Measurements from ENCODE around the gene CNIH2.
"Not testable (repeated sequence)": the region's sequence is repeated elsewhere in the genome, so short reads cannot be mapped to it uniquely, and the experiment has no call there.

Gene CNIH2

DNA sequence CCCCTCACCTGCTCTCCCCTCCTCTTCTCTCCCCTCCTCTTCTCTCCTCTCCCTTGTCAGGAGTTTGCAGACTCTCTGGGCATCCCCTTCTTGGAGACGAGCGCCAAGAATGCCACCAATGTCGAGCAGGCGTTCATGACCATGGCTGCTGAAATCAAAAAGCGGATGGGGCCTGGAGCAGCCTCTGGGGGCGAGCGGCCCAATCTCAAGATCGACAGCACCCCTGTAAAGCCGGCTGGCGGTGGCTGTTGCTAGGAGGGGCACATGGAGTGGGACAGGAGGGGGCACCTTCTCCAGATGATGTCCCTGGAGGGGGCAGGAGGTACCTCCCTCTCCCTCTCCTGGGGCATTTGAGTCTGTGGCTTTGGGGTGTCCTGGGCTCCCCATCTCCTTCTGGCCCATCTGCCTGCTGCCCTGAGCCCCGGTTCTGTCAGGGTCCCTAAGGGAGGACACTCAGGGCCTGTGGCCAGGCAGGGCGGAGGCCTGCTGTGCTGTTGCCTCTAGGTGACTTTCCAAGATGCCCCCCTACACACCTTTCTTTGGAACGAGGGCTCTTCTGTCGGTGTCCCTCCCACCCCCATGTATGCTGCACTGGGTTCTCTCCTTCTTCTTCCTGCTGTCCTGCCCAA is 1.9 kb upstream of the CNIH2 start:
- Histone ChIP-seq H3K36me3 (peaks cover 61% of the 10 kb centered on the region), H3K4me3 (ENCODE audit: low read depth in 1 of 2, low read length in 1 of 2) (no peak overlapping the region), H3K4me1 (ENCODE audit: control insufficient read depth in 1 of 2, insufficient read depth in 1 of 2, low read depth in 1 of 2, low read length in 1 of 2) (peaks cover 8 to 15% of the 10 kb centered on the region in 2 experiments), H3K9me3 (no peaks in the 10 kb centered on the region), H3K27me3 (peaks cover 32% of the 10 kb centered on the region), H3K27ac (no peak overlapping the region)
- TF ChIP-seq CTCF (IDR thresholded peaks at IDR 0.05) = no peak

- peaks cover 32% of the 10 kb centered on the region for H3K27me3 ChIP-seq
- not testable (repeated sequence) for H3K27ac ChIP-seq; H3K9me3 ChIP-seq; H3K4me3 ChIP-seq (ENCODE audit: low read depth in 1 of 2, low read length in 1 of 2)
- H3K36me3 ChIP-seq = peaks cover 60% of the 10 kb centered on the region
- H3K4me1 ChIP-seq (ENCODE audit: control insufficient read depth in 1 of 2, insufficient read depth in 1 of 2, low read depth in 1 of 2, low read length in 1 of 2) = peaks cover 8 to 15% of the 10 kb centered on the region in 2 experiments
These were observed 1.4 kb upstream of the CNIH2 start for GRCh38 chr11:66276619-66277018.

GRCh38 chr11:66277064-66277463 is 911 bp upstream of the CNIH2 start:
- H3K4me1 ChIP-seq (ENCODE audit: control insufficient read depth in 1 of 2, insufficient read depth in 1 of 2, low read depth in 1 of 2, low read length in 1 of 2) = peaks cover 12 to 19% of the 10 kb centered on the region in 2 experiments
- H3K4me3 ChIP-seq (ENCODE audit: low read depth in 1 of 2, low read length in 1 of 2); H3K27ac ChIP-seq; H3K9me3 ChIP-seq: not testable (repeated sequence)
- H3K36me3 ChIP-seq = peaks cover 55% of the 10 kb centered on the region
- peaks cover 32% of the 10 kb centered on the region for H3K27me3 ChIP-seq

GRCh38 chr11:66278363-66279091 is 552 bp downstream of the CNIH2 start:
- TF ChIP-seq CTCF (IDR thresholded peaks at IDR 0.05) = no peak
- no peaks in the 10 kb centered on the region for H3K9me3 ChIP-seq
- H3K4me3 ChIP-seq (ENCODE audit: low read depth in 1 of 2, low read length in 1 of 2) = no peak overlapping the region
- peaks cover 41% of the 10 kb centered on the region for H3K36me3 ChIP-seq
- H3K27ac ChIP-seq = no peak overlapping the region
- H3K27me3 ChIP-seq = peaks cover 32% of the 10 kb centered on the region
- peaks cover 16 to 29% of the 10 kb centered on the region in 2 experiments for H3K4me1 ChIP-seq (ENCODE audit: control insufficient read depth in 1 of 2, insufficient read depth in 1 of 2, low read depth in 1 of 2, low read length in 1 of 2)

GRCh38 chr11:66279092-66279734 is 1.2 kb downstream of the CNIH2 start:
- no peak for TF ChIP-seq CTCF (IDR thresholded peaks at IDR 0.05)
- peaks cover 32% of the 10 kb centered on the region for H3K27me3 ChIP-seq
- H3K4me3 ChIP-seq (ENCODE audit: low read depth in 1 of 2, low read length in 1 of 2) = no peak overlapping the region
- no peak overlapping the region for H3K27ac ChIP-seq
- peaks cover 16 to 29% of the 10 kb centered on the region in 2 experiments for H3K4me1 ChIP-seq (ENCODE audit: control insufficient read depth in 1 of 2, insufficient read depth in 1 of 2, low read depth in 1 of 2, low read length in 1 of 2)
- peaks cover 34% of the 10 kb centered on the region for H3K36me3 ChIP-seq
- H3K9me3 ChIP-seq = no peaks in the 10 kb centered on the region

GRCh38 chr11:66280428-66280827 is 2.5 kb downstream of the CNIH2 start:
- Histone ChIP-seq H3K36me3 (peaks cover 22% of the 10 kb centered on the region), H3K27ac (no peak overlapping the region), H3K4me1 (ENCODE audit: control insufficient read depth in 1 of 2, insufficient read depth in 1 of 2, low read depth in 1 of 2, low read length in 1 of 2) (peaks cover 16 to 29% of the 10 kb centered on the region in 2 experiments), H3K4me3 (ENCODE audit: low read depth in 1 of 2, low read length in 1 of 2) (no peak overlapping the region), H3K9me3 (no peaks in the 10 kb centered on the region), H3K27me3 (peaks cover 32% of the 10 kb centered on the region)
- no peak for TF ChIP-seq CTCF (IDR thresholded peaks at IDR 0.05)
